Measurements from ENCODE around the gene TCEA2. TPM values are rescaled to one million over a fixed set of nuclear protein-coding genes. Genes with fewer than 3 reads are reported as not detected.

Gene TCEA2
- total and polyA plus RNA-seq, 2 of the 13 experiments (the other 11 are each of a cell fraction or from before 2014, with no cell fraction given), result 28.1 to 33.7 TPM

DNA sequence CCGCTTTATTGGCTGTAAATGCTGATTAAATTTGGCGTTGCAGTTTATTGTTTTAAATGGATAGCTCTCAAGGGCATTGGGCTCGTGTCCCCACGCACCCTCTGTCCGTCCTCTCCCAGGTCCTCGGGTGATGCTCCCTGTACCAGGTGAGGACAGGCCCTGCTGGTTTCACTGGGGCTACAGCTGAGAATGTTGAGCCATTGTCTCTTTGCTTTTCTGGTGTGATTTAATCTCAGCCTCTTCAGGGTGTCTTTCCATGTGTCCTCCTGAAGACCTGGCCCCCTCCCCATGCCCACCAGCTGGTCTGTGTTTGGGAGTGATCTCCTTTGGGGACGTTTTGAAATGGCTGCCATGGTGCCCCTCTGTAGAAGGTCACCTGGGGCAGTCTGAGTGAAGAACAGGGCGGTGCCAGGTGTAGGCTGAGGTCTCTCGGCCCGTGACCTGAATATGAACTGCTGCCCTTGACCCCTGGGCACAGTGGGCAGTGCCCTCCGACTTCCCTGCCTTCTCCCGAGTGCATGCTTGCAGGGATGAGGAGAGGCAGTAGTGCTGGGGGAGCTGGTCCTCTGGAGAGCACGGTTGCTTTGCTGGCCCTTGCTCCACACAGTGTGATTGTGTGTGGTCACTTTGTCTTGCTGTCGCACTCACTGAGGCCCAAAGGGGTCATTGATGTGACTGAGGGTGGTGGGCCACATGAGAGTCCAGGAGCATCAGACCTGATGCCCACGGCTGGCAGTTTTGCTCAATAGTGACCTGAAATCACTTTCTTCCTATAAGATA is 39.4 kb upstream of the TCEA2 start (continued):
- TF ChIP-seq MTF2 (CRISPR knock-in tag; IDR thresholded peaks at IDR 0.05; ENCODE audit: borderline replicate concordance) (0 out of 2 replicates have a peak, but pooled peaks have one; percentile 57), ARNTL (CRISPR knock-in tag; IDR thresholded peaks at IDR 0.05) (no peak), SCMH1 (CRISPR knock-in tag; IDR thresholded peaks at IDR 0.05; ENCODE audit: borderline replicate concordance) (no peak), HNRNPK (IDR thresholded peaks at IDR 0.05; ENCODE audit: low read depth, low read length, poor library complexity, severe bottlenecking) (no peak), SP4 (CRISPR knock-in tag; IDR thresholded peaks at IDR 0.05) (peak; percentile 69), SSRP1 (CRISPR knock-in tag; IDR thresholded peaks at IDR 0.05) (peak; percentile 93; the same call in 1 of the 2 replicates), SOX13 (IDR thresholded peaks at IDR 0.05) (no peak), SOX13 (CRISPR knock-in tag; conservative IDR thresholded peaks at IDR 0.05 in 1 of 2, IDR thresholded peaks at IDR 0.05 in 1 of 2) (no peak), TMF1 (CRISPR knock-in tag; IDR thresholded peaks at IDR 0.05; ENCODE audit: low read depth) (no peak), SALL2 (CRISPR knock-in tag; IDR thresholded peaks at IDR 0.05) (peak; percentile 76; the same call in 1 of the 2 replicates), GATAD1 (CRISPR knock-in tag; IDR thresholded peaks at IDR 0.05) (no peak), CC2D1A (CRISPR knock-in tag; IDR thresholded peaks at IDR 0.05) (no peak), ZNF747 (CRISPR knock-in tag; IDR thresholded peaks at IDR 0.05; ENCODE audit: borderline replicate concordance) (no peak), ZNF180 (CRISPR knock-in tag; IDR thresholded peaks at IDR 0.05; ENCODE audit: borderline replicate concordance, low read depth) (no peak), JDP2 (CRISPR knock-in tag; IDR thresholded peaks at IDR 0.05; ENCODE audit: borderline replicate concordance) (no peak), PCBP1 (IDR thresholded peaks at IDR 0.05; ENCODE audit: borderline replicate concordance, low read depth, low read length) (no peak), POLR2AphosphoS5 (IDR thresholded peaks at IDR 0.05; ENCODE audit: low read depth, low read length) (no peak), ZSCAN29 (CRISPR knock-in tag; conservative IDR thresholded peaks at IDR 0.05) (no peak), ZNF766 (CRISPR knock-in tag; IDR thresholded peaks at IDR 0.05; ENCODE audit: borderline replicate concordance) (no peak), ZNF549 (CRISPR knock-in tag; IDR thresholded peaks at IDR 0.05) (no peak), HDAC6 (IDR thresholded peaks at IDR 0.05; ENCODE audit: low read depth, low read length) (no peak)
- TF ChIP-seq, protein P1, sequence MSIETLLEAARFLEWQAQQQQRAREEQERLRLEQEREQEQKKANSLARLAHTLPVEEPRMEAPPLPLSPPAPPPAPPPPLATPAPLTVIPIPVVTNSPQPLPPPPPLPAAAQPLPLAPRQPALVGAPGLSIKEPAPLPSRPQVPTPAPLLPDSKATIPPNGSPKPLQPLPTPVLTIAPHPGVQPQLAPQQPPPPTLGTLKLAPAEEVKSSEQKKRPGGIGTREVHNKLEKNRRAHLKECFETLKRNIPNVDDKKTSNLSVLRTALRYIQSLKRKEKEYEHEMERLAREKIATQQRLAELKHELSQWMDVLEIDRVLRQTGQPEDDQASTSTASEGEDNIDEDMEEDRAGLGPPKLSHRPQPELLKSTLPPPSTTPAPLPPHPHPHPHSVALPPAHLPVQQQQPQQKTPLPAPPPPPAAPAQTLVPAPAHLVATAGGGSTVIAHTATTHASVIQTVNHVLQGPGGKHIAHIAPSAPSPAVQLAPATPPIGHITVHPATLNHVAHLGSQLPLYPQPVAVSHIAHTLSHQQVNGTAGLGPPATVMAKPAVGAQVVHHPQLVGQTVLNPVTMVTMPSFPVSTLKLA (IDR thresholded peaks at IDR 0.05), result no peak
- TF ChIP-seq, protein P2, sequence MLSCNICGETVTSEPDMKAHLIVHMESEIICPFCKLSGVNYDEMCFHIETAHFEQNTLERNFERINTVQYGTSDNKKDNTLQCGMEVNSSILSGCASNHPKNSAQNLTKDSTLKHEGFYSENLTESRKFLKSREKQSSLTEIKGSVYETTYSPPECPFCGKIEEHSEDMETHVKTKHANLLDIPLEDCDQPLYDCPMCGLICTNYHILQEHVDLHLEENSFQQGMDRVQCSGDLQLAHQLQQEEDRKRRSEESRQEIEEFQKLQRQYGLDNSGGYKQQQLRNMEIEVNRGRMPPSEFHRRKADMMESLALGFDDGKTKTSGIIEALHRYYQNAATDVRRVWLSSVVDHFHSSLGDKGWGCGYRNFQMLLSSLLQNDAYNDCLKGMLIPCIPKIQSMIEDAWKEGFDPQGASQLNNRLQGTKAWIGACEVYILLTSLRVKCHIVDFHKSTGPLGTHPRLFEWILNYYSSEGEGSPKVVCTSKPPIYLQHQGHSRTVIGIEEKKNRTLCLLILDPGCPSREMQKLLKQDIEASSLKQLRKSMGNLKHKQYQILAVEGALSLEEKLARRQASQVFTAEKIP (CRISPR knock-in tag; IDR thresholded peaks at IDR 0.05; ENCODE audit: borderline replicate concordance), result no peak
- TF ChIP-seq, protein P3, sequence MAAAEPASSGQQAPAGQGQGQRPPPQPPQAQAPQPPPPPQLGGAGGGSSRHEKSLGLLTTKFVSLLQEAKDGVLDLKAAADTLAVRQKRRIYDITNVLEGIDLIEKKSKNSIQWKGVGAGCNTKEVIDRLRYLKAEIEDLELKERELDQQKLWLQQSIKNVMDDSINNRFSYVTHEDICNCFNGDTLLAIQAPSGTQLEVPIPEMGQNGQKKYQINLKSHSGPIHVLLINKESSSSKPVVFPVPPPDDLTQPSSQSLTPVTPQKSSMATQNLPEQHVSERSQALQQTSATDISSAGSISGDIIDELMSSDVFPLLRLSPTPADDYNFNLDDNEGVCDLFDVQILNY (CRISPR knock-in tag; conservative IDR thresholded peaks at IDR 0.05), result no peak
- TF ChIP-seq, protein P4, sequence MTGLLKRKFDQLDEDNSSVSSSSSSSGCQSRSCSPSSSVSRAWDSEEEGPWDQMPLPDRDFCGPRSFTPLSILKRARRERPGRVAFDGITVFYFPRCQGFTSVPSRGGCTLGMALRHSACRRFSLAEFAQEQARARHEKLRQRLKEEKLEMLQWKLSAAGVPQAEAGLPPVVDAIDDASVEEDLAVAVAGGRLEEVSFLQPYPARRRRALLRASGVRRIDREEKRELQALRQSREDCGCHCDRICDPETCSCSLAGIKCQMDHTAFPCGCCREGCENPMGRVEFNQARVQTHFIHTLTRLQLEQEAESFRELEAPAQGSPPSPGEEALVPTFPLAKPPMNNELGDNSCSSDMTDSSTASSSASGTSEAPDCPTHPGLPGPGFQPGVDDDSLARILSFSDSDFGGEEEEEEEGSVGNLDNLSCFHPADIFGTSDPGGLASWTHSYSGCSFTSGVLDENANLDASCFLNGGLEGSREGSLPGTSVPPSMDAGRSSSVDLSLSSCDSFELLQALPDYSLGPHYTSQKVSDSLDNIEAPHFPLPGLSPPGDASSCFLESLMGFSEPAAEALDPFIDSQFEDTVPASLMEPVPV (CRISPR knock-in tag; IDR thresholded peaks at IDR 0.05), result no peak
